HTERT RPE-1 (cell line): ENCODE measurements around the gene TNFRSF1B.

Experiments used
- in situ Hi-C: fragments of 300-500 bp; cut with MboI; formaldehyde crosslinking; loops from 4 replicates; pipeline ENCODE4 v1.14.3; 2020; ENCODE audit warnings: low sequenced_read_pairs

TNFRSF1B gene

GRCh38 chr1:12166834-12167492, at the start of gene TNFRSF1B:
TNFRSF1B (plus strand) TSS chr1:12166991; CDS start chr1:12167092, 101 bp downstream.
- in situ Hi-C loops = no loop called here

- in situ Hi-C loops = no loop called here
Observed at GRCh38 chr1:12121212-12122003, 45.4 kb upstream of the TNFRSF1B start.

GRCh38 chr1:12123172-12123571, 43.6 kb upstream of the TNFRSF1B start:
- in situ Hi-C loops = no loop called here

DNA sequence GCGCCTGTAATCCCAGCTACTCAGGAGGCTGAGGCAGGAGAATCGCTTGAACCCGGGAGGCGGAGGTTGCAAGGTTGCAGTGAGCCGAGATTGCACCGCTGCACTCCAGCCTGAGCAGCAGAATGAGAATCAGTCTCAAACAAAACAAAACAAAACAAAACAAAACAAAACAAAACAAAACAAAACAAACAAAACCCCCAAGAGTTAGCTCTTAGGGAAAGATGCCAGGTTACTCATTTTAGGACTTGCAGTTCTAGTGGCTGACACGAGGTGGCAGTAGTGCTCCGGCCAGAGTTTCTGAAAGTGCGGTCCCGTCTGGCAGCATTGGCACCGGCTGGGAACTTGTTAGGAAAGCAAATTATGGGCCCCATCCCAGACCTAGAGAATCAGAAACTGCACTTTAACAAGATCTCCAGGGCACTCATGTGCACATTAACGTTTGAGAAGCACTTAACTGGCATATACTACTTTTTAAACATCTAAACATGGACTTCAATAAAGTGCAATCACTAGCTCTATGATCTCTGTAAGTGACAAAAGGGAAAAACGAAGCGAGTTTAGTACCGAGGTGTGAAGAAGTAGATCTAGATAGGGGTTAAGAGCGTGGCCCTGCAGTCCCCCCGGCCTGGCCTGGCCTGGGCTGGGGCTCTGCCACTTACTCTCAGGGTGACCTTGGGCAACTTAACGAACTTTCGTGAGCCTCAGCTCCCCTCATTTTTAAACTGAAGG, 41.9 kb upstream of the TNFRSF1B start:
- in situ Hi-C loops = no loop called here

GRCh38 chr1:12125422-12126355, 41.1 kb upstream of the TNFRSF1B start:
- in situ Hi-C loops = no loop called here

DNA sequence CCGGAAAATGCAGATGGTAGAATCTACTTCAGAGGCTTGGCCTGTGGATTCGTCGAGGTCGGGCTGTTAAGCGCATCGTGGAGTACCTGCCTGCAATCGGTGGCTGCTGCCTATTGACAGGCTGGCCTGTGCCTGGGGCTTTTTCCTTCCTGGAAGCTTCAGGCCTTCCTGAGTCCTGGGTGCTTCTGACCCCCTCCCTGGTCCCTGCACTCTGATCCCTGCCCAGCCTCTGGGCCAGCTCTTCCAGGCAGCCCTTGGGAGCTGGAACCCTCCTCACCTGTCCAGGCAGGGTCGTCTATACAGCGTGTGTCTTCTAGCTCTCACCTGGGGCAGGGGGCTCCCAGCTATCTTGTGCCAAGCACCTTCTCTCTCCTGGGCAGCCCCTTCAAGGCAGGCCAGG, 40.0 kb upstream of the TNFRSF1B start:
- in situ Hi-C loops = no loop called here

- in situ Hi-C loops = no loop called here
Observed at GRCh38 chr1:12127206-12127810, 39.5 kb upstream of the TNFRSF1B start.

GRCh38 chr1:12128120-12128519, 38.7 kb upstream of the TNFRSF1B start:
- in situ Hi-C loops = no loop called here

DNA sequence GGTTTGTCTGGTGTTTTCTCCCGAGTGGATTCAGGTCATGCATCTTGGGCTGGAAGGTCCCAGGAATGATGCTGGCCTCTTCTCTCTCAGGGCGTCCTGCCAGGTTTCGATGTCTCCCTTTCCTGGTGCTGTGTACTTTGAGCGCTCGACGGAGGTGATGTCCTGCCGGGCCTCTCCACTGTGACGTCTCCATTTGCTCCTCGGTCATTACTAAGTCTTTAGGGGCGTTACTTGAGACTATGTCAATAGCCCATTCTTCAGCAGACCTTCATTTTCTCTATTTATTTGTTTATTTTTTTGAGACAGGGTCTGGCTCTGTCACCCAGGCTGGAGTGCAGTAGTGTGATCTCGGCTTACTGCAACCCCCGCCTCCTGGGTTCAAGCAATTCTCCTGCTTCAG, 37.2 kb upstream of the TNFRSF1B start:
- in situ Hi-C loops = no loop called here

DNA sequence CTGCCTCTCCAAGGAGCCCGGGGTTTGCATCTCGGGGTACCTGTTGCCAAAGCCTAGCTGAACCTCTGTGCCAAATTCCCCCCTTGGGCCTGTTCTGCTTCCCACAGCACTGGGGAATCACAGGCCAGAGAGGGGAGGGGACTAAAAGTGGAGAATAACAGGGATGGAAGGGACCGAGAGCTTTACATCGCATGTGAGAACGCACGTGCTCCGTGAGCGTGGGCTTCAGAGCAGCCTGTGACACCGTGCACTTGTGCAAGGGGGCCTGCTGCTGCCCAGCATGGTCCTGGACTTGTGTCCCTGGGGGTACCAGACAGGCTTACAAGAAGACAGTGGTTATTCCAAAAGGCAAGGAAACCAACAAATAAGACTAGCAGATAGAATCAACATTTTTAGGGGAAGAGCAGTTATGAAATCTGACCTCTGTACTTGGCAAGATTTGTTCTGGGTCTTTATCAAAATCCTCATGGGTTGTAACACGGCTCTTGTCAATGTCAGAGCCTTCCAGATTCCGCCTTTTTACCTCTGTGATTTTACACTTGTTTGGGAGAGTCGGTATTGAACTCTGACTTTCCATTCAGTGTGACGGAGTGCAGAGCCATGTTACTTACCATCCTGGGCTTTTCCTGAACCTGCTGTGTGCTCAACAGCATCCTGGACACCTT, 36.2 kb upstream of the TNFRSF1B start:
- in situ Hi-C loops = no loop called here

- in situ Hi-C loops = no loop called here
Observed at GRCh38 chr1:12132078-12132477, 34.7 kb upstream of the TNFRSF1B start.

DNA sequence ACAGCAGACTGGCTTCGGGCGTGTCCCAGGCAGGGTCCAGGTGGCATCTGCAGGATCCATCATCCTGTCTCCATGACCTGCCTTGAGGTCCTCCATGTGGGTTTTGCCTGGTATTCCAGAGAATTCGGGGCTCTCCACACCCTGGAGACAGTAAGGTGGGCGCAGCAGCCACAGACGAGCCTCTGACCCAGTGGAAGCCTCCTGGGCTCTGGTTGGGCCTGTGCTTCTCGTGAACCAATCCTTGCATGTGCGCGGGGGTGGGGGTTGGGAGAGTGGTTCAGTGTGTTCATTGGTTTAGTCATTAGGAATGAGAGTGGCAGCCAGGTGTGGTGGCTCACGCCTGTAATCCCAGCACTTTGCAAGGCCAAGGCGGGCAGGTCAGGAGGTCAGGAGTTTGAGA, 32.1 kb upstream of the TNFRSF1B start:
- in situ Hi-C loops = no loop called here

DNA sequence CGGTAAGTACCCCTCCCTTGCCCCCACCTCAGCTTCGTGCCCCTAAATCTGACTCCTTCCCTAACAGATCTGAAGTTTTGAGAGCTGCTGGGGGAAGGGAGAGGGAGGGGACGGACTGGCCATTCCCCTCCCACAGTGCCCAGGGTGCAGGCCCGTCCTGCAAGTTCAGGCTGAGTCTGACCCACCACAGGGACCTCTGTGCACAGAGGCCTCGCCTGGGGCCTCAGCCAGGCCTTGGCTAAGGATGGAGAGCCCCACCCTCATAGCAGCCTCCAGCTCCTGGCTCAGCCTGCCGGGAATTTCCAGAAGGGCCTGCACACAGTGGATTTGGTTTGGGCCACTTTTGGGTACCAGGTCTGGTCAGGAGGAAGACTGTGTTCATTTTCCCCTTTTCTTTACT, 31.2 kb upstream of the TNFRSF1B start:
- in situ Hi-C loops = no loop called here

- in situ Hi-C loops = no loop called here
Observed at GRCh38 chr1:12136916-12137610, 29.7 kb upstream of the TNFRSF1B start.

GRCh38 chr1:12138196-12139168, 28.3 kb upstream of the TNFRSF1B start:
- in situ Hi-C loops = no loop called here

DNA sequence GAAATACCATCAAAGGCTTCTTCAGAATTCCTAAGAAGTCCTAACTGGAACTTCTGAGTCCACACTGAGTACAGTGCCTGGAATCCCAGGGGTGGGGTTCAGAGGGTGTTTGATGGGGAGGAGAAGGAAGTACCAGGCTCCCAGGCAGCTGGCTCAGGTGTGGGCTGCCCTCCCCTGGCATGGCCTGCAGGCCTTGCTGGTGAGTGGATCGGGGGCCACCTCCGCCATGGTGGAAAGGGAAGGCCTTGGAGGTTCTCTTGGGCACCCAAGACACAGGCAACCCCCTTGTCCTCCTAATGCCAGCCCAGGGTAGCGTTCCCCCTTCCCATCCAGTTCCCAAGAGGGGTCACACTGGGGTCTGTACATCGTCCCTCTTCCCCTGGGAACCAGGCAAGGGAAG, 26.8 kb upstream of the TNFRSF1B start:
- in situ Hi-C loops = no loop called here

GRCh38 chr1:12140515-12141162, 26.2 kb upstream of the TNFRSF1B start:
- in situ Hi-C loops = no loop called here
